Keratinocyte (primary cell): ENCODE results near the gene APOC1.

Experiments
- EZH2 ChIP-seq: IDR thresholded peaks from one replicate; pipeline ENCODE4 v1.6.1; 2012; ENCODE audit warnings: inconsistent platforms, mild to moderate bottlenecking, low read length, moderate library complexity
- TF ChIP-seq, protein P1 (sequence below), 3 experiments: IDR thresholded peaks in 1 of 3; conservative IDR thresholded peaks in 1 of 3; optimal IDR thresholded peaks in 1 of 3; 2 replicates in 2 of 3; 3 replicates in 1 of 3; pipeline versions ENCODE3 to v1.5.1; 2011; ENCODE audit warnings: low read length in 3 of 3, mild to moderate bottlenecking in 3 of 3, moderate library complexity in 2 of 3, control low read depth in 1 of 3, inconsistent platforms in 1 of 3; ENCODE audit not compliant: insufficient read depth in 2 of 3; ENCODE audit errors: extremely low read depth in 1 of 3

DNA sequence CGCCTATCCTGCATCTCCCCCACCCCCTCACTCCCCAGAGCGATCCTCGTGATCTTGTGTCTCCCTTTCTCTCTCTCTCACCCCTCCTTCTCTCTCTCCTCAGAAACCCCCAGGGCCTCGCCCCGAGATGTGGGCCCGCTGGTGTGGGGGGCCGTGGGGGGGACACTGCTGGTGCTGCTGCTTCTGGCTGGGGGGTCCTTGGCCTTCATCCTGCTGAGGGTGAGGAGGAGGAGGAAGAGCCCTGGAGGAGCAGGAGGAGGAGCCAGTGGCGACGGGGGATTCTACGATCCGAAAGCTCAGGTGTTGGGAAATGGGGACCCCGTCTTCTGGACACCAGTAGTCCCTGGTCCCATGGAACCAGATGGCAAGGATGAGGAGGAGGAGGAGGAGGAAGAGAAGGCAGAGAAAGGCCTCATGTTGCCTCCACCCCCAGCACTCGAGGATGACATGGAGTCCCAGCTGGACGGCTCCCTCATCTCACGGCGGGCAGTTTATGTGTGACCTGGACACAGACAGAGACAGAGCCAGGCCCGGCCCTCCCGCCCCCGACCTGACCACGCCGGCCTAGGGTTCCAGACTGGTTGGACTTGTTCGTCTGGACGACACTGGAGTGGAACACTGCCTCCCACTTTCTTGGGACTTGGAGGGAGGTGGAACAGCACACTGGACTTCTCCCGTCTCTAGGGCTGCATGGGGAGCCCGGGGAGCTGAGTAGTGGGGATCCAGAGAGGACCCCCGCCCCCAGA lies 36.1 kb upstream of the APOC1 start:
- TF ChIP-seq, protein P1, sequence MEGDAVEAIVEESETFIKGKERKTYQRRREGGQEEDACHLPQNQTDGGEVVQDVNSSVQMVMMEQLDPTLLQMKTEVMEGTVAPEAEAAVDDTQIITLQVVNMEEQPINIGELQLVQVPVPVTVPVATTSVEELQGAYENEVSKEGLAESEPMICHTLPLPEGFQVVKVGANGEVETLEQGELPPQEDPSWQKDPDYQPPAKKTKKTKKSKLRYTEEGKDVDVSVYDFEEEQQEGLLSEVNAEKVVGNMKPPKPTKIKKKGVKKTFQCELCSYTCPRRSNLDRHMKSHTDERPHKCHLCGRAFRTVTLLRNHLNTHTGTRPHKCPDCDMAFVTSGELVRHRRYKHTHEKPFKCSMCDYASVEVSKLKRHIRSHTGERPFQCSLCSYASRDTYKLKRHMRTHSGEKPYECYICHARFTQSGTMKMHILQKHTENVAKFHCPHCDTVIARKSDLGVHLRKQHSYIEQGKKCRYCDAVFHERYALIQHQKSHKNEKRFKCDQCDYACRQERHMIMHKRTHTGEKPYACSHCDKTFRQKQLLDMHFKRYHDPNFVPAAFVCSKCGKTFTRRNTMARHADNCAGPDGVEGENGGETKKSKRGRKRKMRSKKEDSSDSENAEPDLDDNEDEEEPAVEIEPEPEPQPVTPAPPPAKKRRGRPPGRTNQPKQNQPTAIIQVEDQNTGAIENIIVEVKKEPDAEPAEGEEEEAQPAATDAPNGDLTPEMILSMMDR (optimal IDR thresholded peaks at IDR 0.05 in 1 of 3, IDR thresholded peaks at IDR 0.05 in 1 of 3, conservative IDR thresholded peaks at IDR 0.05 in 1 of 3; ENCODE audit: extremely low read depth in 1 of 3, insufficient read depth in 2 of 3, low read length in 3 of 3), result no peak
- no peak for TF ChIP-seq EZH2
